ES-I3 (cell line): ENCODE results near the gene NFIB.

Experiments used
- H3K36me3 ChIP-seq: 2 replicates; pipeline ENCODE4 v1.6.1; 2013; ENCODE audit warnings: mild to moderate bottlenecking, low read length, control low read depth, moderate library complexity; ENCODE audit not compliant: insufficient read depth
- H3K4me1 ChIP-seq: 2 replicates; pipeline ENCODE4 v1.6.1; 2013; ENCODE audit warnings: mild to moderate bottlenecking, control low read depth, low read length; ENCODE audit not compliant: insufficient read depth
- H3K9ac ChIP-seq: 2 replicates; pipeline ENCODE4 v1.6.1; 2013; ENCODE audit warnings: low read depth, mild to moderate bottlenecking, low read length, moderate library complexity
- H3K9me3 ChIP-seq: 2 replicates; pipeline ENCODE4 v1.6.1; 2013; ENCODE audit warnings: mild to moderate bottlenecking, low read length, moderate library complexity; ENCODE audit not compliant: control insufficient read depth, insufficient read depth

The NFIB gene

DNA sequence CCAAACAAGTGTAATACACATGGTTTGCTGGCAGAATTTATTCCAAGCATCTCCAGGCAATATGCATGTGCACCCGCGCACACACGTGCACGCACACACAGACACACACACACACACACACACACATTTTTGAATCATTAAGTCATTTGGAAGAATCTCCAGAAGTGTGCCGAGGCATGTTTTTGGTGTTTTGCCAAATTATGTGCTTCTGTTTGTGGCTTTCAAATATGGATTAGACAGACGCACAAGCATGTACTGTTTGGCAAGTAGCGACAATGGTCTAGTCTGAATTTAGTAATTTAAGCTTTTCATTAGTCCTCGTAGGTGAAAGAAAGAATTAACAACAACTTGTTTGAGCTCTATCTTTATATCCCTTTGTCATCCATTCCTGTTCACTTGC, 36.7 kb downstream of the NFIB start:
- Histone ChIP-seq H3K36me3 (no peaks in the 10 kb centered on the region), H3K9me3 (no peaks in the 10 kb centered on the region), H3K4me1 (peaks cover 43% of the 10 kb centered on the region), H3K9ac (no peak overlapping the region)

DNA sequence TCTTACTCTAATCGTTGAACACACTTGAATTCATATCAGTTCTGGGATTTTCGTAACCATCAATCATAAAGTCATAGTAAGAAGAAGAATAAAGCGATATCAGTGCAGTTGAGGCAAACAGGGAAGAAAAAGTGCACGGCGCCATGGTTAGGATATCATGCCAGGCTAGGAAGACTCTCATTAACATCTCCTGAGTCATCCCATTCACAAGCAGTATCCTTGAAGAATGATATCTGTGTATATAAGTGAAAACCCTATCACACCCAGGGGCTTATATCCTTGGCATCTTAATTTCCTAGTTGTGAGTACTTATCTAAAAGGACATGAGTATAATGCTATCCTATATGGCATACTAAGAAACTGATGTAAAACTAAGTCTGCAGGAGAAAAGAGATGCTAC, 38.6 kb downstream of the NFIB start:
- Histone ChIP-seq H3K9me3 (no peaks in the 10 kb centered on the region), H3K9ac (no peak overlapping the region), H3K36me3 (no peaks in the 10 kb centered on the region), H3K4me1 (peaks cover 60% of the 10 kb centered on the region)

DNA sequence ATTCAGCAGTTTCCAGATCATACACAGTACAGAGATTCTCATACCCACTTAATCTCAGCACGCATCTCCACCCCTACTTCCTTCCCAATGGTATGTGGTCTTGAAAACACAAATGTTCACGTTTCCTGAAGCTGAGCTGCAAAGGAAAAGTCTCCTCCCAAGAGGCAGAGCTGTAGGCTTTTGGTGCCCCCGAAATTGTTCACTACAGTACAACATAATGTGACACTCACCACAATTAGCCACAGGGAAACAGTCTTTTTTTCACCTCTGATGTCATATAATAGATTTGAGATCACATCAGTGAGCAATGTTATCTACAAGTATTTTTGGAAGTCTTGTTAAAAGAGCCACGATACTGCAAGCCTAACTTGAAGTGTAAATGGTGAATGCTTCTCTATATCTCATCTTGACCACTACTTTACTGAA, 40.2 kb downstream of the NFIB start:
- Histone ChIP-seq H3K4me1 (peaks cover 60% of the 10 kb centered on the region), H3K36me3 (no peaks in the 10 kb centered on the region), H3K9me3 (no peaks in the 10 kb centered on the region), H3K9ac (peak overlapping the region; percentile 39)

- peak overlapping the region; percentile 25; the same call in 1 of the 2 replicates for H3K9ac ChIP-seq
- H3K36me3 ChIP-seq, result no peaks in the 10 kb centered on the region
- peaks cover 60% of the 10 kb centered on the region for H3K4me1 ChIP-seq
- H3K9me3 ChIP-seq, result no peaks in the 10 kb centered on the region
These were observed 40.9 kb downstream of the NFIB start for GRCh38 chr9:14272927-14273528.

DNA sequence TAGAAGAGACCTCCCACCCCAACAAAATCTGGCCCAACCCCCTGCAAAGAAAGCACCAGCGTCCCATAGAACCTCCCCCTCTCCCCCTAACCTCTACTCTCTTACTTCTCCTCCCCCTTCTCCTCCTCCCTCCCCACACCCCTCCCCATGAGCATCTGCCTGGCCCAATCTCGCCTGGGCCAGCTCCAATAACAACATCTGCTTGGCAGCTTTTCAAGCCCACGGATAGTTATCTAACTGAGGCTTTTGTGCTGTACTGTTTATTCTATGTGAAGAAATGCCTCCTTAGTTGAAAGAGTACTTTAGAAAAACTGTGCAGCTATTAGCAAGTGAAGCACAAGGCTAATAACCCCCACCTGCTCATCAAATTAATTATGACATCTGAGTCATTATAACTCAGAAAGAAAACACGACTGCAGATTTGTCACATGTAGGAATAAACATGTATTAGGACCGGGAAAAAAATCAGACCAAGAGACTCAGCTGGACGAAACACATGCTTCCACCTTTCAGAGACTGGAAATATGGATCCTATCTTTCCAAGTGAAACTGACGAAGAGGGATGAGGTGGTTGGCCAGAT, 42.8 kb downstream of the NFIB start:
- Histone ChIP-seq H3K9me3 (no peaks in the 10 kb centered on the region), H3K36me3 (no peaks in the 10 kb centered on the region), H3K4me1 (peaks cover 47% of the 10 kb centered on the region), H3K9ac (no peak overlapping the region; the same call in 1 of the 2 replicates)

DNA sequence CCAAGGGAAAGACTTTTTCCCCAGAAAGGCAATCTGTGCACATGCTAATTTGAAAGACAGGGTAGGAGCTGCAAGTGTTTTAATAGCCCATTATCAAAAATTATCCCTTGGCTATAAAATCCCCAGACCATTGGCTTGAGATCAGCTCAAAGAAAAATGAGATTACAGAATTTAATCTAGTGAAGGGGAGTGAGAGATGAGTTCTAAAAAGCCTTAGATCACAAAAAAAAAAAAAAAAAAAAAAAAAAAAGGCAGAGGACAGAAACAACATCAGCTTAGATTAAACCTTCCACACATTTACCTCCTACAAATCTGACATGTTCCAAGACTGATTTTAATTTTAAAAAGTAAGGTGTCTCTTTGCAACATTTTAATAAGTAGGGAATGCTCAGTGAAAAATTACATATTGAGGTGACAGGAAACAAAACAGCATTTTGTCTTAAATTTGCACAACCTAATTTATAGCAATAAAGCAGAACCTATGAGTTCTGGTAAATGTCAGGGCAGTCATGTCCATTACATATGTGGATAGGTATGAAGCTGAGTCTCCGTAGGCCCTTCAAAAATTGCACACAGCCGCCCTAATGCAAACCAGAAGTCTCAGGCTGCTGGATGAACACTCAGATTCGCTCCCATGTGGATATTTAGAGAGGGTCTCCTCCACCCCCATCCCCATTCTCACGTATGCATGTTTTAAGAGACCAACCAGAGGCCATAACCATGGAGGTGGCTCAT, 43.4 kb downstream of the NFIB start:
- Histone ChIP-seq H3K36me3 (no peaks in the 10 kb centered on the region), H3K9ac (no peak overlapping the region; the same call in 1 of the 2 replicates), H3K9me3 (no peaks in the 10 kb centered on the region), H3K4me1 (peaks cover 44% of the 10 kb centered on the region)

DNA sequence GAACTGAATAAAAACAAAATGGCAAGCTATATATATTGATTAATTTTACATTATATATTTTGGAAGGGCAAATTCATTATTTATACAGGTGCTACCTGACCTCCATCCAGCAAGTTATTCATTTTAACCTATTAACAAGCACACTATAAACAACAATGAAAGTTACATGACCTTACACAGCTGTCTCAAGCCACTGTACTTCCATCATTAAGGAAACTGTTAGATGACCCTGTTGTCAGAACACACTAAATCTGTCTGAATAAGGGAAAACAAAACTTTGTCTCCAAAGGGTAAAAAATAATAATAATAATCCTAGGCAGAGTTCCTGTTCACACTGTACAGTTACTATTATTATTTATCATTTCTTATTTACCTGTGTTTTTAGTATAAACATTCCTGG, 44.0 kb downstream of the NFIB start:
- no peaks in the 10 kb centered on the region for H3K36me3 ChIP-seq
- H3K9ac ChIP-seq, result no peak overlapping the region
- no peaks in the 10 kb centered on the region for H3K9me3 ChIP-seq
- peaks cover 38% of the 10 kb centered on the region for H3K4me1 ChIP-seq

DNA sequence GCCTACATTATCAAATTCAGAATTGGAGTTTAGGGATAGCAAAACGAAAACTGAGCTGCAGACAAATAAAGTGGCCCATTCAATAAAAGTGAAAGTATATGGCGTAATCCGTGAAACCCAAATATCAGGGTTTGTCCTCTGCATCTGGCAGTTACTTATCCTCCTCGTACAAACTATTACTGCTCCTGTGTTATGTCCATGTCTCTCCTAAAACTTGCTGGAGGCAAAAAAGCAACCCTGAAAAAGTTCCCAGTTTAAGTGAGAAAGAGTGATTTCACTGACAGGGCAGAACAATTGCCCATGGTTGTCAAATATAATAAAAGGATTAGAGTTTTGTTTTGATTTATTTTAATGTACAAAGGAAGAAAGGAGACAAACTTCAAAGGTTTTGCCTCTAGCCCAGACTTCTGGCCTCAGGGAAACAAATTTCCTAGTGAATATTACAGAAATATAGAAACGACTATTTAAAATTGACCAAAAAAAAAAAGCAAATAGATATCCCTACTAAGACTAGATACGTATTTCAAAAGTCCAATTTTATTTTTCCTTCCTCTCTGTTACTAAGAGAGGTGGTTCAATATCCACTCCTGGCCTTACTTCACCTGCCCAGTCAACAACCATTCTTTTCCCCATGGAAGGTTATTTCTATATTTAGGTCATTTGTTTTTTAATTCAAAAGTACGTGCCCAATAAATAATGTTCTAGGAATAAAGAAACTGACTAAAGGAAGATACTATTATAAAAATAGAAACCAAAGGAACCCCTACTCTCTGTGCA, 50.0 kb downstream of the NFIB start:
- Histone ChIP-seq H3K36me3 (0 out of 2 replicates have a peak, but pooled peaks cover 2% of the 10 kb centered on the region), H3K4me1 (peaks cover 9% of the 10 kb centered on the region; the same call in 1 of the 2 replicates), H3K9me3 (no peaks in the 10 kb centered on the region; the same call in 1 of the 2 replicates), H3K9ac (no peak overlapping the region)

DNA sequence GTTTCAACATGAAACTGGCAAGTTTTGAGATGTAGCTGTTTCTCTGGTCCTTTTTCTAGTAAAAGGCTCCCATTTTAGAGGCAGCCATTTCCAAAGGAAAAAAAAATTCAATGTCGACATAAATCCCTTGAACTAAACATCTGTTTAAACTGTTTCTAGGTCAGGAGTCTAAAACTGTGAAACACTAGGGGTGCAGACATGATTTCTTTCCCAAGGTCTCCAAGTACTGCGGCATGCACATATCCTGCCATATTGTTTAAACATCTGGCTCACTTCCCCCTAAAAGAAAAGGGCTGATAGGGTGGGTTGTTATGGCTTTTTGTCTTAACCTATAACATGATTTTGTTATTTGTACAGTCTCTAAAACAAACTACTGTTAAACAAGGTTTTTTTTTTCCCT, 51.1 kb downstream of the NFIB start:
- Histone ChIP-seq H3K9me3 (no peaks in the 10 kb centered on the region; the same call in 1 of the 2 replicates), H3K4me1 (peaks cover 9% of the 10 kb centered on the region; the same call in 1 of the 2 replicates), H3K9ac (no peak overlapping the region), H3K36me3 (0 out of 2 replicates have a peak, but pooled peaks cover 2% of the 10 kb centered on the region)

DNA sequence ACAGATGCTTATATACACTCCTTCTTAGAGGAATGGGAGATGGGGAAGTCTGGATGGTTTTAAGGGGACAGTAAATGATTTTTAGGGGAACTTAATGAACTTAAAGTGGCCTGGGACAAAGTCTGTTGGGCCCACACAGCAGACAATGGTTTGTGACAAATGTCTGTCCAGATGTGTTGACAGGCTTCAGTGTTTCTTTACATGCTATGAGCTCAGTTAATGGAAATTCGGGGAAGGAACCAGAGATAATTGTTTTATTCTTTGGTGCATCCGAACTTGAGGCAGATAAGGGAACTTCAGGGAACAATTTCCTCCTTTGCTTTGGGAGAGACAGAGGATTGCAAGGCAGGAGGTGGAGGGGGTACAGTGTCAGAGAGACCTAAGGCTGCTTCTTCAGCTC, 52.3 kb downstream of the NFIB start:
- Histone ChIP-seq H3K9me3 (no peaks in the 10 kb centered on the region; the same call in 1 of the 2 replicates), H3K36me3 (0 out of 2 replicates have a peak, but pooled peaks cover 2% of the 10 kb centered on the region), H3K9ac (no peak overlapping the region), H3K4me1 (peaks cover 10% of the 10 kb centered on the region; the same call in 1 of the 2 replicates)

GRCh38 chr9:14260101-14260500, 53.8 kb downstream of the NFIB start:
- no peak overlapping the region for H3K9ac ChIP-seq
- H3K4me1 ChIP-seq, result peaks cover 13% of the 10 kb centered on the region; the same call in 1 of the 2 replicates
- no peaks in the 10 kb centered on the region; the same call in 1 of the 2 replicates for H3K9me3 ChIP-seq
- H3K36me3 ChIP-seq, result 0 out of 2 replicates have a peak, but pooled peaks cover 2% of the 10 kb centered on the region

DNA sequence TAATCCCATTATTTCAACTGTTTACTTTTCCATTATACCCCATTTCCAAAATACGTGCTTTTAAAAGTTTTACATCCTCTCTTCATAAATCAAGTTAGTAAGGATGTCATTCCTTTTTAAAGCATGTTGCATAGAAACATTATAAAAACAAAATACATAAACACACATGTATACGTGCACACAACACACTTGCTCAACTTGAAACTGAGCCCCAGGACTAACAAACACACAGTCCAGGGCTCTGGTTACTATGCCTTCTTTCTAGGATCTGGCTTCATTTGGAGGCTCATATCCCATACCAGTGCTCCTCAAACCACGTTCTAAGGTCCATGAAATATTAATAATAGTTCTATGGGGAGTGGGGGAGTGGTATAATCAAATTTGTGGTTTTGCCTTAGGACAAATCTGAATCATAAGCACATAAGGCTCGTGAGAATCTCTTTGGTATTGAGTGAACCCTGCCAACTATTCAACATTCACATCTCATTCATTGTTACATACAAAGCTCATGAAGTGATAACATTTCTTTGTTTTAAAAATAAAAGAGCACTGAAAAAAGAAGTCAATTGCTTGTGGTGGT, 55.2 kb downstream of the NFIB start:
- Histone ChIP-seq H3K4me1 (peaks cover 13% of the 10 kb centered on the region; the same call in 1 of the 2 replicates), H3K9ac (no peak overlapping the region), H3K36me3 (0 out of 2 replicates have a peak, but pooled peaks cover 2% of the 10 kb centered on the region), H3K9me3 (no peaks in the 10 kb centered on the region; the same call in 1 of the 2 replicates)

DNA sequence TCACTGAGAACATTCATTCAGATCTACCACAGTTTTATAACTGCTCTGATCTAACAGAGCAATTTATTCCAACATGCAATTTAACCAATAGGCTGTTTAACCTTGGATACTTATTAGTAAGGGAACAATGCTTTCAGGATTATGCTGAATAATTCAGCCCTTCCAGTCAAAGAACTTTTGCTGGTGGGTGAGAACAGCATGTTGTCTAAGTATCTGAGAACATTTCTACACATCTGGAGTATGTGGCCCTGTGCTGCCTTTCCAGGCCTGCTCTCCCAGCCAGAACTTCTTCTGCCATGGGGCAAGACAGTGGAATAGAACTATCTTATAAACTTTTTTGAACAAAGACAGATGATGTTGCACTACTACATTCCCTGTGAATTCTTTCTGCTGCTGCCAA, 55.8 kb downstream of the NFIB start:
- H3K36me3 ChIP-seq, result 0 out of 2 replicates have a peak, but pooled peaks cover 2% of the 10 kb centered on the region
- H3K9ac ChIP-seq, result no peak overlapping the region
- peaks cover 13% of the 10 kb centered on the region; the same call in 1 of the 2 replicates for H3K4me1 ChIP-seq
- H3K9me3 ChIP-seq, result no peaks in the 10 kb centered on the region; the same call in 1 of the 2 replicates
